NCI-H2227 (cell line): ENCODE data around the gene WFIKKN1.

Experiments used
- DNase-seq: peaks from one replicate; lab custom pipeline; 2025; ENCODE audit not compliant: unreplicated experiment; lab: John Stamatoyannopoulos, UW

WFIKKN1 gene

DNA sequence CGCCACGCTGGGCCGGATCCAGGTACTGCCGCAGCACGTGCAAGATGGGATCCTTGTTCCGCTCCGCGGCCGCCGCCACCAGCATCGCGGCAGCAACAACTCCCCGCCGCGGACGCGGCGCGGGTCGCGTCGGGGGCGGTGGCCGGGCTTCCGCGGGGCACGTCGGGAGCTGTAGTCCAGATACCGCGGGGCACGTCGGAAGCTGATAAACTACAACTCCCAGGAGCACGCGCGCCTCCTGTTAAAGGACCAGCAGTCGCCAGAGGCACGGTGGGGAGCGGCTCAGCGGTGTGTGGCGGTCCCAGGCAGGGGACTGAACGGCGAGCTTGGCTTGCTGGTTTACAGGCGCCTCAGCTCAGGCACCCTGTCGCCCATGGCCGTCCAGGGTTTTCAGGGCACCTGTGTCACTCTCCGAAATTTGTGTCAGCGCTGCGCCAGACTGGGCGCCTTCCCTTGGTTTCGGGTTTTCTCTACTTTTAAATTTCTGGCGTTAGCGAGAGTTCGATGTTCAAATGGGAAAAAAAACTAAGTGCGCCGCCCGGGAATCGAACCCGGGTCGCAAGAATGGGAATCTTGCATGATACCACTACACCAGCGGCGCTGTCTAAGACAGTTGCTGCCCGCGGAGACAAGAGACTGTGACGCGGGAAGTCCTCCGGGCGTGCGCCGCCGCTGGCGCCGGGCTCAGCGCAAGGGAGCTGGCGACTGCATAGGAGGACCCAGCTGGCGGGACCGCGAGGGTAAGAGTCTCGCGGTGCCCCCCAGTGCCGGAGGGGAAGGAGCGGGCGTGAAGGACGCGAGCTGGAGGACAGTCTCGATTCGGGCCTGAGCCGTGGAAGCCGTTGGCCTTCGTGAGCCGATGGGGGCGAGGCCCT, 5.7 kb downstream of the WFIKKN1 start, which contains the start of gene METTL26:
Gene METTL26 (minus strand): TSS at position 100 of the 875 bp plus-strand sequence. CDS start 15 bp downstream, at position 85.
- DNase-seq: peak; percentile 96

DNA sequence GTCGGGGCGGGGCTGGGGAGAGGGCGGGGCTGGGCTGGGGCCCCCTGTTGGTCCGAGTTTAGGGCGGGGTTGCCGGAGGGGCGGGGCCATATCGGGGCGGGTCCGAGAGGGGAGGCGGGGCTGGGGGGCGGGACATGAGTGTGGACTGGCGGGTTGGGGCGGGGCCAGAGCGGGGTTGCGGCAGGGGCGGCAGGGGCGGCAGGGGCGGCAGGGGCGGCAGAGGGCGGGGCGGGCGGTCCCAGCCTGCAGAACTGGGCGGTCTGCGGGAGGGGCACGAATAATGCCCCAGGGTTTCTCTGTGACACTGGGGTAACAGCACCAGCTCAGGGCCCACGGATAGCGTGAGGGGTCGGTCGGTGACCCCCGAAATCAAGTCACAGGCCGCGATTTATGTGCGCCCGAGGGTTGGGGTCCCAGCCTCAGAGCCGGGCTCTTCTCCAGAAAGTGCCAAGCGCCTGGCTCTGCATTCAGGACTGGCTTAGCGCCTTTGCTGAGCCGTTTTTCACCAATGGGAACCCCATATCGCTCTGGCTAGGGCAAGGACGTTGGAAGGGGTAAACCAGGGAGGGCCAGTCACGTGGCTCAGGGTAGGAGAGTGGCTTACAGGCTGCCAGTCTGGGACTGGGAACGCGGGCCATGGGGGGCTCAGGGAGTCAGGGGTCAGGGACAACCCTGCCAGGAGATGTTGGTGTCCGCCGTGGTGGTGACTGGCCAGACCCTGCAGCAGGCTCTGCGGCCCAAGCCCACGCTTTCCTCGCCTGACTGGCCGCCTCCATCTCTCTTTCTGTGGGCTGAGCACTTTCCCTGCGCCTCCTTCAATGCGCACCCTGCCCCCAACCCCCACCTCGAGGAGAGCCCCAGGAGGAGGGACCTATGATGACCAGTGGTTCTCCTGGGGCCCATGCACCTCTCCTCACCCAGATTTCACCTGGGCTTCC, 6.6 kb downstream of the WFIKKN1 start:
- DNase-seq: peak; percentile 93

GRCh38 chr16:638034-638543, 7.3 kb downstream of the WFIKKN1 start:
- no peak for DNase-seq

- DNase-seq: no peak
These were observed 8.1 kb downstream of the WFIKKN1 start for GRCh38 chr16:638836-639235.

GRCh38 chr16:640614-641013, 9.8 kb downstream of the WFIKKN1 start:
- no peak for DNase-seq

DNA sequence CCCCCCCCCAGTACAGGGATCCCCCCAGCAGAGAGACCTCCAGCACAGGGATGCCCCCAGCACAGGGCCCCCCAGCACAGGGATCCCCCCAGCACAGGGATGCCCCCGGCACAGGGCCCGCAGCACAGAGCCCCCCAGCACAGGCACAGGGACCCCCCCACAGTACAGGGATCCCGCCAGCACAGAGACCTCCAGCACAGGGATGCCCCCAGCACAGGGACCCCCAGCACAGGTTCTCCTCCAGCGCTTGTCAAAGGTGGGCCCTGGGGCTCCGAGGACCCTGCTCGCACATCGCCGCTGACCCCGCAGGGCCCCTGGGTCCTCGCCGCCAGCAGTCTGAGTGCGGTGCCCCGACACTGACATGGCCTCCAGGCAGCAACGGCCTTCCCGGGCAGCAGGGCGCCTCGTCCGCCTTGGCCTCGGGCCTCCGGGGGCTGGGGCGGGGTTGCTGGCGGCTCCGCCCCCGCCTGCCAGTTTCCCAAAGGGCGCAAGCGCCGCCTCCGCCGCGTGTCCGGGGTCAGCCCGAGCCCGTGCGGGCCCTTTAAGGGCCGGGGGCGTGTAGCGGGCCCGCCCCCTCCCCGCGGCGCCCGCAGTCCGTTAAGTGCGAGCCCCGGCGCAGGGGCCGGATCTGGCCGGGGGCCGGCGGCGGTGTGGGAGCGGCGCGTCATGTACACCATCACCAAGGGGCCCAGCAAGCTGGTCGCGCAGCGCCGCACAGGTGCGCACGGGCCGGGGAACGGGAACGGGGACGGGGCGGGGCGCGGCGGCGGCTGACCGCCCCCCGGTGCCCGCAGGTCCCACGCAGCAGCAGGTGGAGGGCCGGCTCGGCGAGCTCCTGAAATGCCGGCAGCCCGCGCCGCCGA, 10.8 kb downstream of the WFIKKN1 start, which contains the start of gene MCRIP2:
Gene MCRIP2 (plus strand): TSS at position 503 of the 863 bp plus-strand sequence. CDS start 164 bp downstream, at position 667.
- peak; percentile 87 for DNase-seq

GRCh38 chr16:642189-643049, 11.6 kb downstream of the WFIKKN1 start:
- peak; percentile 58 for DNase-seq

GRCh38 chr16:643050-643368, 12.2 kb downstream of the WFIKKN1 start:
- no peak for DNase-seq

DNA sequence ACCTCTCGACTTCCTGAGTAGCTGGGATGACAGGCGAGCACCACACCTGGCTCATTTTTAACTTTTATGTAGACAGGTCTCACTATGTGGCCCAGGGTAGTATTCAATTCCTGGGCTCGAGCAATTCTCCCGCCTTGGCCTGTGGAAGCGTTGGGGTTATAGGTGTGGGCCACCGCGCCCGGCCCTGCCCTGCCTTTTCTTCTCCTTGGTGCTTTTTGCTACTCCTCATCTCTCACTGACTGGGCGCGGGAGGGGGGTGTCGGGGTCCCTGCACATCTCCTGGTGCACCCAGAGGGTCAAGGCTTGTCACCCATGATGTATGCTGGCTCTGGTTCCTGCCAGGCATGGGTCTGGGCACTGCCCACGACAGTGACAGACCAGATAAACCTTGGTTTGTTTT, 13.8 kb downstream of the WFIKKN1 start:
- DNase-seq: no peak

DNA sequence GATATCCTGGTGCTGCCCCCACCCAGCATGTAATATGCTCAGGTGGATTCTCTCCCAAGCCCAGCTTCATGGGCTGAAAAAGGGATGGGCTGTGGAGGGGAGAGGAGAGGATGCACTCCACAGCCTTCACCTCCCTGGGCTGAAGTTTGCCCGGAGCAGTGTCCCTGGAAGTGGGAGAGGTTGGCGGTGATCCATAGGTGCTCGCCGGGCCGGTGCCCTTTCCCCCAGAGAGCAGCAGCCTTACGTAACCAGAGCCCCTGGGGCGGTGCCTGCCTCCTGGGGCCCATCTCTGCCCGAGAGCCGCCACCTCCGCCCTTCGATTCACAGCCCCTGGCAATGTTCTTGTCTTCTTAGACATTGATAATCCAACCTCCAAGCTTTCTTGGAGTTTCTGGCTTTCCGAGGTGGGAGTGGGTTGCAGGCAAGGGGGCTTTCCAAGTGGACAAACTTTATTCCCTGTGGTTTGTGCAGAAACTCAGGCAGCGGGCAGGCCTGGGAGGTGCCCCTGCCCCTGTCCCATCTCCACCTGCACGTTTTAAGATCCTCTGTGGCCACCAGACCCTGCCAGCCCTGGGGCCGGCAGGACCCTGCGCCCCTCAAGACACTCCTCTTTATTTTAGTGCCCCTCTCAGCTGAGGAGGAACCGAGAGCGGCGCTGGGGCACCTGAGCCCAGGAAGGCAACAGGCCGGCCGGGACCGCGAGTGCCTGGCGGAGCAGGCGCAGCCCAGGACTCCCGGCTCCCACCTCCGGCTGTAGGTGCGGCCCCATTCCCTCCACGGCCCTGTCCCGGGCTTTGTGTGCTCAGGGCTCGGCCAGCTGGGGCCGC, 15.3 kb downstream of the WFIKKN1 start:
- no peak for DNase-seq

DNA sequence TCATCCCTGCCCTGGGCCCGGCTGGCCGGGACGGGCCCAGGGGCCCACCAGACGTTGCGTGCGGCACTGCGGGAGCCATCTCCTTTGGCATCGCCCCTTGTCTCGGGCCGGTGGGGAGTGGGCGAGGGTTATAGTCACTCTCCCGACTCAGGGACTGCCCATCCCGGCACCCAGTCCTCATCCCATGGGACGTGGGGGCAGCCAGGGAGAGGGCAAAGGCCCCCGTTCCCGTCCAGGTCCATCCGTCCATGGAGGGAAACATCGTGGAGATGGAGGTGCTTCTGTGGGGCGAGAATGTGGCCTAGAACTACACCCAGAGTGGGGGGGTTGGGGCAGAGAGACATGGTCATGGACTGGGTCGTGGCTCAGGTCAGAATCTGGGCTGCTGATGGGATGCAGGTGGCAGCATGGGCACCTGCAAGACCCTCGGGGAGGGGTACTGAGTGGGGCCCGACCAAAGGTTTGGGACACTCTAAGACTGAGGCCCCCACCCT, 15.9 kb downstream of the WFIKKN1 start:
- DNase-seq: no peak

DNA sequence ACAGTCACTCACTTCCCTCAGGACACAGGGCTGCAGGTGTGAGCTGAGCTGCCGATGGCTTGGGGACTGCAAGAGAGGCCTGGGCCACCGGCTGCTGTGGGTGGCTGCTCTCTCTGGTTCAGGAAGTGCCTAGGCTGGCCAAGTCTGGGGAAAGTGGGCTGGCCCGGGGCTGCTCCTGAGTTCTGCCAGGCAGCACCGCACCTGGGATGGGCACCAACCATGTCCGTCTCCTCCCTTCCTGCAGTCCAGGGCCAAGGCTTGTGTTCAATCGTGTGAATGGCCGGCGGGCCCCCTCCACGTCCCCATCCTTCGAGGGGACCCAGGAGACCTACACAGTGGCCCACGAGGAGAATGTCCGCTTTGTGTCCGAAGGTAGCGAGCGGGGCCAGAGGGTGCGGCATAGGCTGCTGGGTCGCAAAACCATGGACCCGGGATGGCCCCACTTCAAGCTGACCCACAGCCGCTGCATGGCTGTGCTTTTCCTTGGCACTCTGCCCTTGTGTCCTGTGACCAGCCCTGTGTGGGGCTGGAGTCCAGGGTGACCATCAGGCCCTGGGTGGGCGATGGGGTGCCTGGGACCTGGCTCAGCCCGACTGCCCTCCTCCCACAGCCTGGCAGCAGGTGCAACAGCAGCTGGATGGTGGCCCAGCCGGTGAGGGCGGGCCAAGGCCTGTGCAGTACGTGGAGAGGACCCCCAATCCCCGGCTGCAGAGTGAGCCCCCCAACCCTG, 16.6 kb downstream of the WFIKKN1 start:
- no peak for DNase-seq

DNA sequence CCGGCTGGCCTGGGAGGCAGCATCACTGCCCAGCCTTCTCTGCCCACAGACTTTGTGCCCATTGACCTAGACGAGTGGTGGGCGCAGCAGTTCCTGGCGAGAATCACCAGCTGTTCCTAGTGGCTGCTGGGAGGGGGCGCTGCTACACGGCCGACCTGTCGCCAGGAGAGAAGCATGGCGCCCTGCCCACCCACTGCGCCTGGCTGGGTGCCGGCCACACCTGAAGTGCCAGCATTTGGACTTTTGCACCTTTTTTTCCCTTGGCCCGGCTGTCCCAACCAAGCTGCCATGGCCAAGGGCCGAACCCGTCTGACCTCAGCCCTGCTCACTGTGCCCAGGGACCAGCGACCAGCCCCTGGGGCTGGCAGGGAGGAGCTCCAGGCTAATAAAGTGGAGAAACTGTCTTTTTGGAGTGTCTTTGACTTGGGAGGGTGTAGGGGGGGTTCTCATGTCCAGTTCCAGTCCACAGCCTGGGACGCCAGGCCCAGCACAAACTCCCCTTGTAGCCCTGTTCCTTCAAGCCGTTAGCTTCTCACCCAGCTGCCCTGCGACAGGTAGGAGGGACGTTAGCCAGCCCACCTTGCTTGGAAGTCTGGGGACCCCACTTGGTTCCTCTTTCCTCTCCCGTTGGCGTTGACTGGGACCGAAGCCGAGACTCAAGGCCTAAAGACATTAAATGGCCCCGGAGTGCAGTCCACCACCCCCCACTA, 17.4 kb downstream of the WFIKKN1 start:
- peak; percentile 28 for DNase-seq

GRCh38 chr16:648781-649589, 18.2 kb downstream of the WFIKKN1 start, which contains the start of gene WDR90:
TSS of gene WDR90 (plus strand) at chr16:649365. CDS start at chr16:649417, 52 bp downstream.
- peak; percentile 96 for DNase-seq

GRCh38 chr16:649631-650030, 18.8 kb downstream of the WFIKKN1 start:
- no peak for DNase-seq

- no peak for DNase-seq
These were observed 21.1 kb downstream of the WFIKKN1 start for GRCh38 chr16:651844-652243.
